Endodermal cell (in vitro differentiated cells): ENCODE data around the gene OTOGL. TPM values are rescaled to one million over a fixed set of nuclear protein-coding genes. Genes with fewer than 3 reads are reported as not detected.

Experiments
- DNase-seq: peaks from one replicate; pipeline ENCODE4 v3.0.0-alpha.2; 2017
- H3K27ac ChIP-seq: 2 replicates; pipeline ENCODE4 v1.5.1; 2013; ENCODE audit warnings: mild to moderate bottlenecking, low read depth, low read length, moderate library complexity
- H3K27me3 ChIP-seq: 2 replicates; pipeline ENCODE4 v1.6.1; 2013; ENCODE audit warnings: mild to moderate bottlenecking, low read length, moderate library complexity; ENCODE audit not compliant: insufficient read depth, control insufficient read depth, poor library complexity, severe bottlenecking
- H3K36me3 ChIP-seq: 2 replicates; pipeline ENCODE4 v1.7.0; 2013; ENCODE audit warnings: mild to moderate bottlenecking, low read length, moderate library complexity; ENCODE audit not compliant: control insufficient read depth, insufficient read depth
- H3K4me1 ChIP-seq: one replicate; pipeline ENCODE4 v1.7.0; 2013; ENCODE audit warnings: low read length; ENCODE audit not compliant: control insufficient read depth, insufficient read depth
- H3K4me3 ChIP-seq: 2 replicates; pipeline ENCODE4 v1.5.1; 2013; ENCODE audit warnings: mild to moderate bottlenecking, low read length, moderate library complexity
- H3K9ac ChIP-seq: 2 replicates; pipeline ENCODE4 v1.6.1; 2013; ENCODE audit warnings: mild to moderate bottlenecking, low read length, moderate library complexity; ENCODE audit not compliant: poor library complexity, severe bottlenecking; ENCODE audit errors: extremely low read depth
- H3K9me3 ChIP-seq: 2 replicates; pipeline ENCODE4 v1.6.1; 2013; ENCODE audit warnings: mild to moderate bottlenecking, low read length, moderate library complexity; ENCODE audit not compliant: control insufficient read depth
- H3K27ac Mint-ChIP-seq: 2 replicates; pipeline ENCODE4 v1.8.0; 2020; ENCODE audit warnings: mixed read lengths
- H3K27me3 Mint-ChIP-seq: 2 replicates; pipeline ENCODE4 v1.8.0; 2021; ENCODE audit warnings: mild to moderate bottlenecking, mixed read lengths; ENCODE audit not compliant: insufficient read depth
- H3K36me3 Mint-ChIP-seq: 2 replicates; pipeline ENCODE4 v1.8.0; 2020; ENCODE audit warnings: low read depth, mixed read lengths
- H3K4me1 Mint-ChIP-seq: 2 replicates; pipeline ENCODE4 v1.8.0; 2020; ENCODE audit warnings: mixed read lengths
- H3K4me3 Mint-ChIP-seq: 2 replicates; pipeline ENCODE4 v1.8.0; 2020; ENCODE audit warnings: mild to moderate bottlenecking, moderate library complexity, mixed read lengths
- H3K9me3 Mint-ChIP-seq: 2 replicates; pipeline ENCODE4 v1.8.0; 2020; ENCODE audit warnings: mild to moderate bottlenecking, mixed read lengths
- CTCF ChIP-seq: fragments of 200-600 bp; sonication (generic); conservative IDR thresholded peaks from 2 replicates; pipeline ENCODE4 v1.5.0; 2021; ENCODE audit warnings: antibody characterized with exemption, mild to moderate bottlenecking
- WGBS, 2 experiments: methylation state at CpG; one replicate each; pipeline versions ENCODE4 v1.1.5 to v1.1.7; 2013; ENCODE audit warnings: missing lambda C conversion rate in 2 of 2, mixed read lengths in 1 of 2; ENCODE audit not compliant: insufficient coverage in 1 of 2, insufficient read length in 1 of 2; 5-methylcytosine and 5-hydroxymethylcytosine counted together
- total RNA-seq, 2 donors: library from RNA; stranded (reverse); fragmentation: NEBNext Ultra II Directional in 1 of 2; extraction: Animal tissue kit (Norgen Biotek cat#: 25700) in 1 of 2; gene quantifications; 2 replicates in 1 of 2; 3 replicates in 1 of 2; pipeline ENCODE4 v1.2.1, GENCODE V29; 2021

Gene OTOGL
- total RNA-seq, 2 donors from 2014 or later = 2.4 to 11.4 TPM

- no peaks in the 10 kb centered on the region for H3K27me3 ChIP-seq
- H3K4me1 Mint-ChIP-seq = peaks cover 5% of the 10 kb centered on the region
- H3K9me3 ChIP-seq = no peaks in the 10 kb centered on the region
- no peaks in the 10 kb centered on the region for H3K36me3 Mint-ChIP-seq
- peak; percentile 59 for DNase-seq
- no peak overlapping the region for H3K4me3 Mint-ChIP-seq
- H3K27ac Mint-ChIP-seq = no peak overlapping the region
- no peak for TF ChIP-seq CTCF
- peaks cover 2% of the 10 kb centered on the region for H3K4me1 ChIP-seq
- no peaks in the 10 kb centered on the region for H3K27me3 Mint-ChIP-seq
- H3K36me3 ChIP-seq = no peaks in the 10 kb centered on the region
- WGBS, 2 experiments = 65% methylated on average over 2 of the region's 2 CpGs; no CpG with 5 or more reads in 1 of the 2 experiments
- no peak overlapping the region for H3K9ac ChIP-seq
- no peaks in the 10 kb centered on the region for H3K9me3 Mint-ChIP-seq
- no peak overlapping the region for H3K27ac ChIP-seq
- no peak overlapping the region for H3K4me3 ChIP-seq
These were observed 222.3 kb downstream of the OTOGL start for GRCh38 chr12:80321653-80322052.

GRCh38 chr12:80325167-80325959, 226.0 kb downstream of the OTOGL start:
- 89 to 100% methylated on average over 1 to 4 of the region's 4 CpGs for WGBS, 2 experiments

GRCh38 chr12:80332827-80333226, 233.5 kb downstream of the OTOGL start:
- no peaks in the 10 kb centered on the region for H3K4me1 ChIP-seq
- no peaks in the 10 kb centered on the region for H3K9me3 ChIP-seq
- H3K4me1 Mint-ChIP-seq = no peaks in the 10 kb centered on the region
- no peaks in the 10 kb centered on the region for H3K36me3 Mint-ChIP-seq
- H3K9me3 Mint-ChIP-seq = no peaks in the 10 kb centered on the region
- H3K4me3 ChIP-seq = no peak overlapping the region
- H3K27me3 Mint-ChIP-seq = no peaks in the 10 kb centered on the region
- 100% methylated on average over 1 of the region's 1 CpG; no CpG with 5 or more reads in 1 of the 2 experiments for WGBS, 2 experiments
- no peak overlapping the region for H3K27ac ChIP-seq
- H3K36me3 ChIP-seq = no peaks in the 10 kb centered on the region
- DNase-seq = no peak
- no peak for TF ChIP-seq CTCF
- no peak overlapping the region for H3K4me3 Mint-ChIP-seq
- no peaks in the 10 kb centered on the region for H3K27me3 ChIP-seq
- H3K9ac ChIP-seq = no peak overlapping the region
- no peak overlapping the region for H3K27ac Mint-ChIP-seq

More at GRCh38 chr12:80325167-80325959, 226.0 kb downstream of the OTOGL start:
- Mint-ChIP-seq H3K4me1 (peaks cover 5% of the 10 kb centered on the region), H3K9me3 (no peaks in the 10 kb centered on the region), H3K27me3 (no peaks in the 10 kb centered on the region), H3K27ac (no peak overlapping the region), H3K4me3 (no peak overlapping the region), H3K36me3 (no peaks in the 10 kb centered on the region)
- no peaks in the 10 kb centered on the region for H3K9me3 ChIP-seq
- peaks cover 2% of the 10 kb centered on the region for H3K4me1 ChIP-seq
- H3K9ac ChIP-seq = no peak overlapping the region
- H3K27me3 ChIP-seq = no peaks in the 10 kb centered on the region
- no peak overlapping the region for H3K4me3 ChIP-seq
- TF ChIP-seq CTCF = peak; percentile 27
- H3K27ac ChIP-seq = no peak overlapping the region
- no peaks in the 10 kb centered on the region for H3K36me3 ChIP-seq
- DNase-seq = peak; percentile 66
